Kidney (tissue), 14 donors: ENCODE results near the gene AKAP6. TPM values are rescaled to one million over a fixed set of nuclear protein-coding genes. Genes with fewer than 3 reads are reported as not detected.

ENCODE experiments used
- DNase-seq, 5 donors: peaks; one replicate each; pipeline ENCODE4 v3.0.0-alpha.2; 2013 to 2020
- FAIRE-seq: peaks from 2 replicates; lab custom pipeline; 2012; peaks lifted over from hg19 to GRCh38; lab: Jason Lieb, UNC
- H3K27ac ChIP-seq, 2 donors: one replicate each; pipeline ENCODE4 v1.7.0; 2013; ENCODE audit warnings: low read depth in 2 of 2, low read length in 2 of 2, inconsistent platforms in 1 of 2
- H3K27me3 ChIP-seq: one replicate; pipeline ENCODE4 v1.7.1; 2013; ENCODE audit warnings: low read length, inconsistent platforms; ENCODE audit not compliant: control insufficient read depth, insufficient read depth
- H3K36me3 ChIP-seq, 3 donors: one replicate each; pipeline versions ENCODE4 v1.7.0 to v1.7.1; 2013; ENCODE audit warnings: low read length in 3 of 3, control low read depth in 1 of 3, inconsistent platforms in 1 of 3; ENCODE audit not compliant: insufficient read depth in 3 of 3, control insufficient read depth in 2 of 3
- H3K4me1 ChIP-seq, 3 donors: one replicate each; pipeline versions ENCODE4 v1.7.0 to v1.7.1; 2013; ENCODE audit warnings: low read length in 3 of 3, inconsistent platforms in 1 of 3, low read depth in 1 of 3; ENCODE audit not compliant: control insufficient read depth in 2 of 3, insufficient read depth in 2 of 3
- H3K4me3 ChIP-seq, 3 donors: one replicate each; pipeline versions ENCODE4 v1.7.0 to v1.8.1; 2013; ENCODE audit warnings: low read length in 3 of 3, control low read depth in 1 of 3, inconsistent platforms in 1 of 3
- H3K9ac ChIP-seq, 3 donors: one replicate each; pipeline versions ENCODE4 v1.7.0 to v1.7.1; 2013; ENCODE audit warnings: low read length in 3 of 3, control low read depth in 1 of 3, inconsistent platforms in 1 of 3
- H3K9me3 ChIP-seq, 3 donors: one replicate each; pipeline versions ENCODE4 v1.7.0 to v1.7.1; 2013; ENCODE audit warnings: low read length in 3 of 3, control low read depth in 1 of 3, inconsistent platforms in 1 of 3; ENCODE audit not compliant: control insufficient read depth in 2 of 3, insufficient read depth in 1 of 3
- CTCF ChIP-seq: IDR thresholded peaks from 3 replicates; pipeline ENCODE4 v1.5.1; 2012; ENCODE audit warnings: mild to moderate bottlenecking, moderate library complexity, borderline replicate concordance; ENCODE audit not compliant: insufficient read depth; ENCODE audit errors: extremely low read depth
- intact Hi-C: fragments of 100-400 bp; cut with DNase I; formaldehyde crosslinking; loops from one replicate; pipeline ENCODE4 v1.11.1; 2022
- polyA plus RNA-seq: library from polyadenylated mRNA; stranded (reverse); fragments of 350-450 nt; fragmentation: Illumina TruSeq; extraction: RNeasy Lipid Tissue Mini Kit (QIAGEN cat#74804); gene quantifications from one replicate; pipeline ENCODE4 v1.2.3, GENCODE V29; 2014; ENCODE audit warnings: low read depth, low replicate concordance; ENCODE audit not compliant: insufficient read depth
- total RNA-seq: library from RNA; stranded (reverse); fragmentation: NEBNext Ultra II Directional; extraction: Animal tissue kit (Norgen Biotek cat#: 25700); gene quantifications from one replicate; pipeline ENCODE4 v1.2.1, GENCODE V29; 2021
- donor health status: control.
- donor health status: control.
- donor health status: control.
- donor health status: control.
- donor health status: control.
- donor health status: DM: yes; HTN: yes; CAD: no.
- donor health status: Normal renal cell carcinoma (clear cell type).

Gene AKAP6
- total and polyA plus RNA-seq, 2 donors from 2014 or later, result 0.92 to 10.5 TPM

GRCh38 chr14:32343926-32344430, 14.9 kb downstream of the AKAP6 start:
- no peak for DNase-seq
- no peaks in the 10 kb centered on the region for H3K4me1 ChIP-seq
- H3K36me3 ChIP-seq, result no peaks in the 10 kb centered on the region
- H3K4me3 ChIP-seq, result no peak overlapping the region
- no peaks in the 10 kb centered on the region for H3K27me3 ChIP-seq
- no peak for FAIRE-seq
- intact Hi-C loops, result no loop called here
- no peak for TF ChIP-seq CTCF
- H3K9me3 ChIP-seq, result no peaks in the 10 kb centered on the region
- H3K27ac ChIP-seq, result no peak overlapping the region
- H3K9ac ChIP-seq, result no peak overlapping the region

GRCh38 chr14:32345311-32345791, 16.3 kb downstream of the AKAP6 start:
- no peak overlapping the region for H3K27ac ChIP-seq
- no peak overlapping the region for H3K9ac ChIP-seq
- H3K36me3 ChIP-seq, result no peaks in the 10 kb centered on the region
- H3K27me3 ChIP-seq, result no peaks in the 10 kb centered on the region
- DNase-seq (no peak), FAIRE-seq (no peak)
- no peaks in the 10 kb centered on the region for H3K9me3 ChIP-seq
- intact Hi-C loops, result no loop called here
- H3K4me1 ChIP-seq, result no peaks in the 10 kb centered on the region
- no peak for TF ChIP-seq CTCF
- H3K4me3 ChIP-seq, result no peak overlapping the region

GRCh38 chr14:32349322-32349721, 20.2 kb downstream of the AKAP6 start:
- no peaks in the 10 kb centered on the region for H3K4me1 ChIP-seq
- H3K4me3 ChIP-seq, result no peak overlapping the region
- H3K36me3 ChIP-seq, result no peaks in the 10 kb centered on the region
- no peak for TF ChIP-seq CTCF
- no peak overlapping the region for H3K27ac ChIP-seq
- DNase-seq, result no peak
- H3K9ac ChIP-seq, result no peak overlapping the region
- no peaks in the 10 kb centered on the region for H3K9me3 ChIP-seq
- FAIRE-seq, result no peak
- no peaks in the 10 kb centered on the region for H3K27me3 ChIP-seq
- intact Hi-C loops, result no loop called here

GRCh38 chr14:32350020-32350419, 20.9 kb downstream of the AKAP6 start:
- DNase-seq (no peak), FAIRE-seq (no peak)
- Histone ChIP-seq H3K4me1 (no peaks in the 10 kb centered on the region), H3K27ac (no peak overlapping the region), H3K9me3 (no peaks in the 10 kb centered on the region), H3K9ac (no peak overlapping the region), H3K4me3 (no peak overlapping the region), H3K27me3 (no peaks in the 10 kb centered on the region), H3K36me3 (no peaks in the 10 kb centered on the region)
- TF ChIP-seq CTCF, result no peak
- intact Hi-C loops, result no loop called here
